Prostate gland (tissue), 2 donors: ENCODE measurements around the gene CHST15.

ENCODE experiments used
- CTCF ChIP-seq, 4 experiments: fragments of 200-600 bp in 2 of 4; fragments of 450-650 bp in 2 of 4; sonication (generic) in 2 of 4; IDR thresholded peaks; 1 replicate in 3 of 4; 2 replicates in 1 of 4; pipeline ENCODE4 v1.5.1; 2016 to 2019; ENCODE audit warnings: antibody characterized with exemption in 4 of 4, mild to moderate bottlenecking in 2 of 4, moderate library complexity in 2 of 4
- POLR2A ChIP-seq: fragments of 450-650 bp; IDR thresholded peaks from one replicate; pipeline ENCODE4 v1.6.1; 2016; ENCODE audit warnings: antibody characterized with exemption, mild to moderate bottlenecking
- POLR2AphosphoS5 ChIP-seq: sonication (generic); formaldehyde crosslinking; IDR thresholded peaks from one replicate; pipeline ENCODE4 v1.6.1; 2017; ENCODE audit warnings: antibody characterized with exemption

GRCh38 chr10:124125305-124126116 is 32.1 kb upstream of the CHST15 start:
- TF ChIP-seq CTCF (IDR thresholded peaks at IDR 0.05) (peak in 2 of 4 experiments; percentile 14 to 28), POLR2A (no peak), POLR2AphosphoS5 (no peak)
